HCT116 (cell line): ENCODE measurements around the gene GARNL3. TPM values are rescaled to one million over a fixed set of nuclear protein-coding genes. Genes with fewer than 3 reads are reported as not detected.

Source experiments
- ATAC-seq: fragments of 200-7000 bp; cut with Tn5 transposase; 2 replicates; pipeline ENCODE4 v1.9.1; 2020; ENCODE audit warnings: mild to moderate bottlenecking, moderate library complexity
- BruUV-seq: library from RNA; stranded (reverse); fragments of 400-500 nt; replicated peaks from 2 replicates; lab custom pipeline; 2021; lab: Mats Ljungman, UMichigan
- CTCF ChIA-PET: fragments of 300-600 bp; sonication (Branson Sonifier 250); formaldehyde crosslinking; loops from one replicate; lab custom pipeline; 2021; ENCODE audit warnings: antibody characterized with exemption; lab: Charles Lee
- POLR2A ChIA-PET: fragments of 300-600, 350-600 bp; sonication (Branson Sonifier 250); formaldehyde crosslinking; loops from one replicate; lab custom pipeline; 2021; ENCODE audit warnings: antibody characterized with exemption; lab: Charles Lee
- RAD21 ChIA-PET, 2 experiments: fragments of 300-600 bp; sonication (Branson Sonifier 250); formaldehyde crosslinking; loops; one replicate each; lab custom pipeline; 2023; ENCODE audit warnings: low total read pairs in 2 of 2; ENCODE audit not compliant: uncharacterized antibody in 2 of 2, unreplicated experiment in 2 of 2, low non-redundant PET in 1 of 2; lab: Charles Lee
- DNase-seq: peaks from one replicate; pipeline ENCODE4 v3.0.0-alpha.2; 2010; ENCODE audit warnings: low read depth, low spot score
- H2AFZ ChIP-seq: fragments of 200-600 bp; shearing (Covaris generic), sonication (generic); 2 replicates; pipeline ENCODE4 v1.6.1; 2017; ENCODE audit warnings: low read depth, mixed run types, mixed read lengths, antibody characterized with exemption, low read length; ENCODE audit not compliant: poor library complexity, severe bottlenecking
- H3K27ac ChIP-seq: 2 replicates; pipeline ENCODE4 v1.5.1; 2012; ENCODE audit warnings: low read depth, low read length
- H3K27me3 ChIP-seq: fragments of 200-600 bp; sonication (generic); 2 replicates; pipeline ENCODE4 v1.6.1; 2016; ENCODE audit warnings: mixed run types, low read length, mixed read lengths; ENCODE audit not compliant: insufficient read depth
- H3K36me3 ChIP-seq, 2 experiments: fragments of 200-500 bp in 1 of 2; fragments of 200-600 bp in 1 of 2; sonication (Bioruptor generic) in 1 of 2; sonication (generic) in 1 of 2; 2 replicates each; pipeline versions ENCODE4 v1.5.1 to v1.6.1; 2014 to 2016; ENCODE audit warnings: low read length in 2 of 2, inconsistent platforms in 1 of 2, mixed read lengths in 1 of 2, mixed run types in 1 of 2; ENCODE audit not compliant: insufficient read depth in 2 of 2, control insufficient read depth in 1 of 2
- H3K4me1 ChIP-seq, 2 experiments: fragments of 200-600 bp in 1 of 2; sonication (generic) in 1 of 2; 2 replicates each; pipeline versions ENCODE4 v1.5.1 to v1.6.1; 2012 to 2017; ENCODE audit warnings: low read length in 2 of 2, inconsistent platforms in 1 of 2, mild to moderate bottlenecking in 1 of 2, mixed read lengths in 1 of 2, mixed run types in 1 of 2, moderate library complexity in 1 of 2; ENCODE audit not compliant: insufficient read depth in 2 of 2, control insufficient read depth in 1 of 2
- H3K4me2 ChIP-seq: fragments of 200-600 bp; sonication (generic); 2 replicates; pipeline ENCODE4 v1.6.1; 2017; ENCODE audit warnings: mixed run types, low read length, mixed read lengths
- H3K4me3 ChIP-seq, 2 experiments: fragments of 200-600 bp in 1 of 2; sonication (generic) in 1 of 2; replicated peaks in 1 of 2; 2 replicates each; pipeline ENCODE4 v1.5.1; 2011 to 2016; ENCODE audit warnings: low read length in 2 of 2, control low read depth in 1 of 2, low read depth in 1 of 2, mild to moderate bottlenecking in 1 of 2, mixed read lengths in 1 of 2, mixed run types in 1 of 2
- H3K79me2 ChIP-seq: fragments of 200-600 bp; sonication (generic); 2 replicates; pipeline ENCODE4 v1.6.1; 2017; ENCODE audit warnings: mild to moderate bottlenecking, mixed run types, low read length, moderate library complexity, mixed read lengths; ENCODE audit not compliant: insufficient read depth
- H3K9ac ChIP-seq: fragments of 200-600 bp; sonication (generic); 2 replicates; pipeline ENCODE4 v1.6.1; 2016; ENCODE audit warnings: low read length, mixed read lengths
- H3K9me2 ChIP-seq: fragments of 200-600 bp; sonication (generic), shearing (Covaris generic); 2 replicates; pipeline ENCODE4 v1.6.1; 2017; ENCODE audit warnings: mixed run types, mild to moderate bottlenecking, moderate library complexity; ENCODE audit not compliant: insufficient read depth
- H3K9me3 ChIP-seq, 2 experiments: fragments of 200-500 bp in 1 of 2; fragments of 200-600 bp in 1 of 2; sonication (Bioruptor generic) in 1 of 2; sonication (generic) in 1 of 2; 2 replicates each; pipeline ENCODE4 v1.6.1; 2014 to 2017; ENCODE audit warnings: low read length in 2 of 2, mixed read lengths in 2 of 2, inconsistent platforms in 1 of 2, low read depth in 1 of 2, mild to moderate bottlenecking in 1 of 2, mixed run types in 1 of 2, moderate library complexity in 1 of 2; ENCODE audit not compliant: control insufficient read depth in 1 of 2, insufficient read depth in 1 of 2
- H4K20me1 ChIP-seq: fragments of 200-600 bp; sonication (generic), shearing (Covaris generic); 2 replicates; pipeline ENCODE4 v1.6.1; 2017; ENCODE audit warnings: mixed run types, mild to moderate bottlenecking, moderate library complexity; ENCODE audit not compliant: insufficient read depth
- CBX3 ChIP-seq: IDR thresholded peaks from 2 replicates; pipeline ENCODE4 v1.6.1; 2012; ENCODE audit warnings: low read depth
- CEBPB ChIP-seq: IDR thresholded peaks from 2 replicates; pipeline ENCODE4 v1.6.1; 2012; ENCODE audit warnings: low read depth
- ELF1 ChIP-seq: IDR thresholded peaks from 2 replicates; pipeline ENCODE4 v1.6.1; 2012; ENCODE audit warnings: low read depth, borderline replicate concordance
- EZH2 ChIP-seq: fragments of 200-600 bp; sonication (generic); IDR thresholded peaks from 2 replicates; pipeline ENCODE4 v1.6.1; 2017; ENCODE audit warnings: antibody characterized with exemption, mixed run types
- JUND ChIP-seq: IDR thresholded peaks from 2 replicates; pipeline ENCODE4 v1.6.1; 2012
- MAX ChIP-seq: IDR thresholded peaks from 2 replicates; pipeline ENCODE4 v1.6.1; 2012
- POLR2A ChIP-seq: IDR thresholded peaks from 2 replicates; pipeline ENCODE4 v1.7.0; 2011; ENCODE audit warnings: borderline replicate concordance; ENCODE audit not compliant: insufficient read depth, insufficient read length; ENCODE audit errors: extremely low read depth
- REST ChIP-seq: IDR thresholded peaks from 2 replicates; pipeline ENCODE4 v1.6.1; 2012; ENCODE audit warnings: low read depth
- TCF7L2 ChIP-seq: IDR thresholded peaks from 2 replicates; pipeline ENCODE4 v1.7.0; 2011; ENCODE audit warnings: borderline replicate concordance, inconsistent platforms; ENCODE audit not compliant: insufficient read depth, insufficient read length; ENCODE audit errors: extremely low read depth
- YY1 ChIP-seq: IDR thresholded peaks from 2 replicates; pipeline ENCODE4 v1.6.1; 2011; ENCODE audit warnings: low read length, low read depth, moderate library complexity, mild to moderate bottlenecking; ENCODE audit not compliant: insufficient replicate concordance; ENCODE audit errors: extremely low read depth
- ZBTB33 ChIP-seq: IDR thresholded peaks from 2 replicates; pipeline ENCODE4 v1.6.1; 2011; ENCODE audit warnings: mild to moderate bottlenecking, low read length, moderate library complexity; ENCODE audit not compliant: insufficient replicate concordance; ENCODE audit errors: extremely low read depth
- ZFX ChIP-seq: fragments of 450-650 bp; IDR thresholded peaks from 2 replicates; pipeline ENCODE4 v1.6.1; 2017
- intact Hi-C: fragments of 100-400 bp; cut with micrococcal nuclease; formaldehyde crosslinking; loops from 2 replicates; pipeline ENCODE4 v1.10.0; 2022
- total RNA-seq: library from RNA; stranded (reverse); gene quantifications from one replicate; pipeline ENCODE4 v1.2.1, GENCODE V29; 2021; ENCODE audit not compliant: unreplicated experiment

Gene GARNL3
- total RNA-seq, 1 experiment from 2014 or later = 8.8 TPM

GRCh38 chr9:127229691-127230417, 34.7 kb upstream of the GARNL3 start:
- no peak for ATAC-seq
- intact Hi-C loops = no loop called here
- Histone ChIP-seq H3K27ac (no peak overlapping the region), H3K27me3 (no peaks in the 10 kb centered on the region), H3K4me1 (peaks cover 4 to 14% of the 10 kb centered on the region in 2 experiments; a peak in 3 of 4 replicates), H3K9ac (no peak overlapping the region), H3K36me3 (no peaks in the 10 kb centered on the region), H3K4me2 (no peak overlapping the region), H3K4me3 (no peak overlapping the region), H3K9me3 (no peaks in the 10 kb centered on the region), H3K79me2 (peaks cover 4% of the 10 kb centered on the region; the same call in 1 of the 2 replicates), H2AFZ (no peak overlapping the region), H4K20me1 (no peaks in the 10 kb centered on the region), H3K9me2 (no peaks in the 10 kb centered on the region)
- no TSS peak for BruUV-seq
- no peak for DNase-seq
- POLR2A ChIA-PET = no interaction called here
- no peak for TF ChIP-seq CEBPB
- TF ChIP-seq ELF1 = no peak
- no peak for TF ChIP-seq JUND
- no peak for TF ChIP-seq TCF7L2
- TF ChIP-seq REST = no peak
- TF ChIP-seq EZH2 = no peak
- TF ChIP-seq ZFX = no peak
- no peak for TF ChIP-seq MAX
- no peak for TF ChIP-seq ZBTB33
- TF ChIP-seq CBX3 = no peak
- TF ChIP-seq YY1 = no peak
- no peak for TF ChIP-seq POLR2A
- RAD21 ChIA-PET = no interaction called here
- CTCF ChIA-PET = no interaction called here
